ENCODE results near the gene RSPH10B.
A peak's percentile ranks its signal among the peaks of the same experiment; 100 is the strongest.
"Not testable (repeated sequence)": the region's sequence is repeated elsewhere in the genome, so short reads cannot be mapped to it uniquely, and the experiment has no call there.

RSPH10B gene

DNA sequence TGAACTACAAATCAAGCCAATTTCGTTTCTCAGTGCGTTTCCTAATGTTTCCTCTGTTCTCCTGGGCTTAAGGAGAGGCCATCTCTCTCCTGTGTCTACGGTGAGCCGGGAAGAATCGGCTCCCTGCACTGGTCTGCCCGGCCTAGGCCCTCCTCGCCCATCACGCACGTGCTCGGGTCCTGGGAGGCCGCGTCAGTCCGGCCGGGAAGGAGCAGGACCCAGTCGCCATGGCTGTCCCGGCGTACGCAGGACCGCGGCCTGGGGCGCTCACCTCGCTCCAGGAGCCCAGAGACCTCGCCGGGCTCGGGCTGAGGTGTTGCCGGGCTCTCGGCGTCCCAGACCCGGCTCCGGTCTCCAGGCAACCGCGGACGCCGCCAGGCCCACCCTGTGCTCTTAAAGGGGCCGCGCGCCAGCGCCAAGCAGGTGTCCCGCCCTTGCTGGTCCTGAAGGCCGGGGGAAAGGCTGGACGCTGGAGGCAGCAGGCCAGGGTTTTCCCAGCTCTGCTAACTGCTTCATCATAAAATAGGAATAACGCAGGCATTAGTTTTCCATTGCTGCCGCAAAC, at the start of gene RSPH10B:
Gene RSPH10B, minus strand, starts transcription at position 343 of the 565 bp plus-strand sequence. CDS start 3,573 bp downstream, outside the sequence.
- H3K27me3 ChIP-seq (ENCODE audit: insufficient read depth, low read length); H3K79me2 ChIP-seq (ENCODE audit: control insufficient read depth, insufficient read depth, low read length, unreplicated experiment); H3K4me1 ChIP-seq (ENCODE audit: control insufficient read depth, insufficient read depth, low read length, unreplicated experiment); H3K27ac ChIP-seq (ENCODE audit: low read depth, low read length); H3K36me3 ChIP-seq (ENCODE audit: insufficient read depth, low read length); H2AFZ ChIP-seq (ENCODE audit: low read length, unreplicated experiment); H3K4me3 ChIP-seq (ENCODE audit: low read depth, low read length): not testable (repeated sequence)

DNA sequence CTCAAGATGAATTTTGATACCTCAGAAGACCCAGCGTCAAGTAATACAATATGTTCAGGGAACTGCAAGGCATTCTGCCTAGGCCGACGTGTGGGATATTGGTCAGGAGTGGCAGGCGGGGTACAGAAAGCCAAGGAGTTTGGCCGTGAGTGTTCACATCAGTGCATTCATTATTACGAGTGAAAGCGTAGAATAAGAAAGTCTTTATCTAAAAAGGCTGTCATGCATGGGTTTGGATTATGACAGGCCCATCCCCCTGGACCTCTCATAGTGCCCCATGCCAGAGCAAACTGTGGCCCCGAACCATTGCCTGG, 46.1 kb upstream of the RSPH10B start:
- no peaks in the 10 kb centered on the region for H3K27me3 ChIP-seq (ENCODE audit: insufficient read depth, low read length)
- peaks cover 18% of the 10 kb centered on the region for H3K36me3 ChIP-seq (ENCODE audit: insufficient read depth, low read length)
- no peak overlapping the region for H2AFZ ChIP-seq (ENCODE audit: low read length, unreplicated experiment)
- peak overlapping the region; percentile 98 for H3K27ac ChIP-seq (ENCODE audit: low read depth, low read length)
- H3K4me3 ChIP-seq (ENCODE audit: low read depth, low read length): no peak overlapping the region
- peaks cover 31% of the 10 kb centered on the region for H3K79me2 ChIP-seq (ENCODE audit: control insufficient read depth, insufficient read depth, low read length, unreplicated experiment)
- H3K4me1 ChIP-seq (ENCODE audit: control insufficient read depth, insufficient read depth, low read length, unreplicated experiment): peaks cover 27% of the 10 kb centered on the region

DNA sequence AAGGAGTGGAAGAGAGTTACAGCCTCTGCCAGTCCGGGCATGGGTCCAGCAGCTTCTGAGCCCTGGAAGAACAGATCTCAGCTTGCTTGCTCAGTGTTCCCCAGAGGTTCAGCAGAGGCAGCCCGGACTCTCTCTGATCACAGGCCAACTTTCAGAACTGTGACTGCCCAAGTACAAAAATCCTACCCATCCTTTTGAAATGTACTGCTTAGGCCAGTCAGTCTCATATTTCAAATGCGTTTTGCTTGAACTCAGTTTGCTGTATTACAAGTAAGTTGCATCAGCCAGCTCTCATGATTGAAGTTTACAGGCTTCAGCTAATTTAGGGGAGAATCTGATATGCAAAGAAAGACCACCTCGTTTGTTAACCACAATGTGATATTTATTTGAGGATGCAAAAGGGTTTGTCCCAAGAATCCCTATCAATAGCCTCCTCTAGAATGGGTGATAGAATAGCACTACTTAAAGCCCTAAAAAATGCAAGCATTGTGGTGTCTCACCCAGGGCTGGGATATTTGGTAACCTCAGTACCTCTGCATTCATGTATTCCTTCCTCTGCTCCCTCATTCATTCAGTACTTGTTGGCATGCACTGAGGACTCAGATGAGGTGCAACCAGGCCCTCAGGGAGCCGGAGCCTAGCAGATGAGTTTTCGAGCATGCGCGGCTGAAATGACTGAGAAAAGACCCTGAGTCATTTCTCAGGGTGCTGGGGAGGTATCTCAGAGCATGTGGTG, 45.6 kb upstream of the RSPH10B start:
- H2AFZ ChIP-seq (ENCODE audit: low read length, unreplicated experiment): no peak overlapping the region
- H3K27me3 ChIP-seq (ENCODE audit: insufficient read depth, low read length): no peaks in the 10 kb centered on the region
- peak overlapping the region; percentile 27; the same call in 1 of the 2 replicates for H3K4me3 ChIP-seq (ENCODE audit: low read depth, low read length)
- H3K4me1 ChIP-seq (ENCODE audit: control insufficient read depth, insufficient read depth, low read length, unreplicated experiment): peaks cover 31% of the 10 kb centered on the region
- peak overlapping the region; percentile 98 for H3K27ac ChIP-seq (ENCODE audit: low read depth, low read length)
- H3K79me2 ChIP-seq (ENCODE audit: control insufficient read depth, insufficient read depth, low read length, unreplicated experiment): peaks cover 36% of the 10 kb centered on the region
- H3K36me3 ChIP-seq (ENCODE audit: insufficient read depth, low read length): peaks cover 22% of the 10 kb centered on the region

DNA sequence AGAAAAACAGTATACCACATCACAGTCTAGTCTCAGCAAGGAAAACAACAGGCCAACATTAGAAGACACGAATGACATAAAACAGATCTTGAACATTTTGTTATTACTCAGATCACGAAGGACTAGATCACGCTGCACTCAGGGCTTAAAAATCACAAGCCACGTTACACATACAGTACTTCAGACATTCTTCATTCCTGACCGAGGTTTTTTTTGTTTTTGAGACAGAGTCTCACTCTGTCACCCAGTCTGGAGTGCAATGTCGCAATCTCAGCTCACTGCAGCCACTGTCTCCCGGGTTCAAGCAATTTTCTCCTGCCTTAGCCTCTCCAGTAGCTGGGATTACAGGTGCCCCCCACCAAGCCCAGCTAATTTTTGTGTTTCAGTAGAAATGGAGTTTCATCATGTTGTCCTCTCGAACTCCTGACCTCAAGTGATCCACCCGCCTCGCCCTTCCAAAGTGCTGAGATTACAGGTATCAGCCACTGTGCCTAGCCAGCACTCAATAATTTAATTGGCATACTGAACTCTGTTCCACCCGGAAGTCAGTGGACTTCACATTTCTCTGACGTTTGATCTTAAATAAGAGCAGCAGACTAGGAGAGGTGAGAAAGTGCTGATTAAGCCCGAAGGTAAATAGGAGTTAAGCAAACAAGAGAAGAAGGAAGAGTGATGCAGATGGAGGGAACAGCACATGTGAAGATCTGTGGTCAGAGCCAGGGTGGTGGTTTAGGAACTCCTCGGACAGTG, 42.0 kb upstream of the RSPH10B start:
- H3K36me3 ChIP-seq (ENCODE audit: insufficient read depth, low read length): peaks cover 7% of the 10 kb centered on the region; the same call in 1 of the 2 replicates

DNA sequence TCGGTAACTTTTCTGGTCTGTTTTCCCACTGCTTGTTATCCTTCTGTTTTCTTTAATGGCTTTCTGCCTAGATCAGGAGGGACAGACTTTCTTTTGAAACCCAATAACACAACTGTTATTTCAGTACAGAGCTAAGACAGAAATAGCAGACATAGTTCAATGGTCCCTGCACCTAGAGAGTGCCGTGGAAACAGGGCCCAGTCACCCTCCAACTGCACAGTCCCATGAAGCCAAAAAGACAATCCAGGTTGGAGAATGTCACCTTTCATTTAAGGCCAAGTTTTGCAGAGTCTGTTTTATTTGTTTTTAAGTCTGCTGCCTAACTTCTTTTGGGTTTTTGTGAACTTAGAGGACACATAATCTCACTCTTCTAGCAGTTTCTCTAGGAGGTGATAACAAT, 41.1 kb upstream of the RSPH10B start:
- Histone ChIP-seq H2AFZ (ENCODE audit: low read length, unreplicated experiment) (no peak overlapping the region), H3K4me3 (ENCODE audit: low read depth, low read length) (no peak overlapping the region; the same call in 1 of the 2 replicates), H3K79me2 (ENCODE audit: control insufficient read depth, insufficient read depth, low read length, unreplicated experiment) (peaks cover 52% of the 10 kb centered on the region), H3K36me3 (ENCODE audit: insufficient read depth, low read length) (peaks cover 4% of the 10 kb centered on the region; the same call in 1 of the 2 replicates), H3K4me1 (ENCODE audit: control insufficient read depth, insufficient read depth, low read length, unreplicated experiment) (peaks cover 38% of the 10 kb centered on the region), H3K27me3 (ENCODE audit: insufficient read depth, low read length) (no peaks in the 10 kb centered on the region), H3K27ac (ENCODE audit: low read depth, low read length) (no peak overlapping the region)

More for the DNA sequence above, 42.0 kb upstream of the RSPH10B start:
- Histone ChIP-seq H3K27me3 (ENCODE audit: insufficient read depth, low read length) (no peaks in the 10 kb centered on the region), H3K79me2 (ENCODE audit: control insufficient read depth, insufficient read depth, low read length, unreplicated experiment) (peaks cover 51% of the 10 kb centered on the region), H3K27ac (ENCODE audit: low read depth, low read length) (no peak overlapping the region), H2AFZ (ENCODE audit: low read length, unreplicated experiment) (no peak overlapping the region), H3K4me1 (ENCODE audit: control insufficient read depth, insufficient read depth, low read length, unreplicated experiment) (peaks cover 41% of the 10 kb centered on the region), H3K4me3 (ENCODE audit: low read depth, low read length) (no peak overlapping the region)

DNA sequence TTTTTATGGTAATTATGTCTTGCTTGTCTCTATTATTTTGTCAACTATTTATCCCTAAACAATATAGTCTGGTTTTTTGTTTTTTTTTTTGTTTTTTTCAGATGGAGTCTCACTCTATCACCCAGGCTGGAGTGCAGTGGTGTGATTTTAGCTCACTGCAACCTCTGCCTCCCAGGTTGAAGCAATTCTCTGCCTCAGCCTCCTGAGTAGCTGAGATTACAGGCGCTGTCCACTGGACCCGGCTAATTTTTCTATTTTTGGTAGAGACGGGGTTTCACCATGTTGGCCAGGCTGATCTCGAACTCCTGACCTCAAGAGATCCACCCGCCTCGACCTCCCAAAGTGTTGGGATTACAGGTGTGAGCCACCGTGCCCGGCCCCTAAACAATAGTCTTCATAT, 39.9 kb upstream of the RSPH10B start:
- Histone ChIP-seq H3K79me2 (ENCODE audit: control insufficient read depth, insufficient read depth, low read length, unreplicated experiment) (peaks cover 48% of the 10 kb centered on the region), H3K4me3 (ENCODE audit: low read depth, low read length) (peak overlapping the region; percentile 94), H3K27ac (ENCODE audit: low read depth, low read length) (peak overlapping the region; percentile 29), H3K4me1 (ENCODE audit: control insufficient read depth, insufficient read depth, low read length, unreplicated experiment) (peaks cover 26% of the 10 kb centered on the region)
- not testable (repeated sequence) for H2AFZ ChIP-seq (ENCODE audit: low read length, unreplicated experiment); H3K27me3 ChIP-seq (ENCODE audit: insufficient read depth, low read length); H3K36me3 ChIP-seq (ENCODE audit: insufficient read depth, low read length)

DNA sequence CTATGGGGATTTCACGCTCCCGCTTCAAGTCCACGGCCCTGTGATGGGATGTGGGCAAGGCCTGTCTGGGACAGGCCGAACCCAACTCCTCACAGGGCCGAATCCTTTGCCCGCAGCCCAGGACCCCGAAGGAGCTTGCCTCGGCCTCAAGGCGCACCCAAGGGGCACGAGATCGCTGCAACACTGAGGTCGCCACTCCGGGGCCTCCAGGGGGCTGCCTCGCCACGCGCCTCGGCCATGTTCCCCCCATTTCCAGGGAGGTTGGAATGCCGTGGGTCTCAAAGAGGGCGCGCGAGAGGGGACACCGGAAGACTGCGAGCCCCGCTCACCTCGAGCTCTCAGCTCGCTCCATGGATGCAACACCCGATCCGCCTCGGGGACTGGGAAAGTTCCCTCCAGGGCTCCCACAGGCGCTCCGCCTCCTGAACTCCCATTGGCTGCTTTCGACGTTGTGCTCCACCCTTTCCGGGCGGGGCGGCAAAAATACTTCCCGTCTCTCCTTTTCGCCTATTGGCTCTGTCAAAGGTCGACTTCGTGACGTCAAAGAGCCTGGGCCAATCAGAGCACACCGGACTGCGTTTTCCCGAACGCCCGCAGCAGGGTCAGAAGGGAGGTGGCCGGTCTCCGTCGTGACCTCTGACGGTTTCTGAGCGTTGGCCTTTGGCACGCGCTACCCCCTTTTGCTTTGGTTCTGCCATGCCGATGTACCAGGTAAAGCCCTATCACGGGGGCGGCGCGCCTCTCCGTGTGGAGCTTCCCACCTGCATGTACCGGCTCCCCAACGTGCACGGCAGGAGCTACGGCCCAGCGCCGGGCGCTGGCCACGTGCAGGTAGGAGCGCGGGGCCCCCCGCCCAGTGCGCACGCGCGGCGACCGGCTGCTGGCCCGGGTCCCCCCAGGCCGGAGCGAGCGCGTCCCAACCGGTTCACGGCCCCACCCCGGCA, 38.5 kb upstream of the RSPH10B start, which contains the start of the genes AIMP2 and PMS2:
Gene AIMP2, plus strand, starts transcription at position 605 of the 944 bp plus-strand sequence. Its CDS starts 92 bp downstream, at position 697.
Gene PMS2, minus strand, starts transcription at position 382 of the 944 bp plus-strand sequence. Its CDS starts 30 bp downstream, at position 352.
- Histone ChIP-seq H3K79me2 (ENCODE audit: control insufficient read depth, insufficient read depth, low read length, unreplicated experiment) (peaks cover 45% of the 10 kb centered on the region), H3K27ac (ENCODE audit: low read depth, low read length) (peak within 1 kb of the TSS; percentile 81), H3K27me3 (ENCODE audit: insufficient read depth, low read length) (no peaks in the 10 kb centered on the region), H2AFZ (ENCODE audit: low read length, unreplicated experiment) (no peak within 1 kb of the TSS), H3K4me3 (ENCODE audit: low read depth, low read length) (peak within 1 kb of the TSS; percentile 94), H3K36me3 (ENCODE audit: insufficient read depth, low read length) (peaks cover 3% of the 10 kb centered on the region; the same call in 1 of the 2 replicates), H3K4me1 (ENCODE audit: control insufficient read depth, insufficient read depth, low read length, unreplicated experiment) (peaks cover 20% of the 10 kb centered on the region)

DNA sequence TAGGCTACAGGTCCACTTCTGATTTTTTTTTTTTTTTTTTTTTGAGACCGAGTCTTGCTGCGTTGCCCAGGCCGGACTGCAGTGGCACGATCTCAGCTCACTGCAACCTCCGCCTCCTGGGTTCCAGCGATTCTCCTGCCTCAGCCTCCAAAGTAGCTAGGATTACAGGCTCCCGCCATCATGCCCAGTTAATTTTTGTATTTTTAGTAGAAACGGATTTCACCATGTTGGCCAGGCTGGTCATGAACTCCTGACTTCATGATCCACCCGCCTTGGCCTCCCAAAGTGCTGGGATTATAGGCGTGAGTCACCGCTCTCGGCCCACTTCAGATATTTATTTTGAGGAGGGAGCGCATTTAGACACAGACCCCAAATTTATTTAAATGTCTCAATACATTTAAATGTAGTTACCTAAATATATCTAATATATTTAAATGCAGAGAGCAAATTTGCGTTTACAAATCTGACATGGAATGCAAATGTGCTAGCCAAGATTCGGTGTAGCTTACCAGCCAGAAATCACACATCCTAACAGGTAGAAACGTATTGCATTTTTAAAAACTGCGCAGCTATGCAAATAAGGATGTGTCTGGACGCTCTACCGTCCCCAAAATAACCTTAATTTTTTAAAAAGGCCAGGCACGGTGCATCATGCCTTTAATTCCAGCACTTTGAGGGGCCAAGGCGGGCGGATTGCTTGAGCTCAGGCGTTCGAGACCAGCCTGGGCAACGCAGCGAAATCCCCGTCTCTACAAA, 37.5 kb upstream of the RSPH10B start:
- not testable (repeated sequence) for H3K27me3 ChIP-seq (ENCODE audit: insufficient read depth, low read length); H3K36me3 ChIP-seq (ENCODE audit: insufficient read depth, low read length); H3K27ac ChIP-seq (ENCODE audit: low read depth, low read length); H2AFZ ChIP-seq (ENCODE audit: low read length, unreplicated experiment)
- Histone ChIP-seq H3K4me1 (ENCODE audit: control insufficient read depth, insufficient read depth, low read length, unreplicated experiment) (peaks cover 20% of the 10 kb centered on the region), H3K4me3 (ENCODE audit: low read depth, low read length) (peak overlapping the region; percentile 94), H3K79me2 (ENCODE audit: control insufficient read depth, insufficient read depth, low read length, unreplicated experiment) (peaks cover 36% of the 10 kb centered on the region)

DNA sequence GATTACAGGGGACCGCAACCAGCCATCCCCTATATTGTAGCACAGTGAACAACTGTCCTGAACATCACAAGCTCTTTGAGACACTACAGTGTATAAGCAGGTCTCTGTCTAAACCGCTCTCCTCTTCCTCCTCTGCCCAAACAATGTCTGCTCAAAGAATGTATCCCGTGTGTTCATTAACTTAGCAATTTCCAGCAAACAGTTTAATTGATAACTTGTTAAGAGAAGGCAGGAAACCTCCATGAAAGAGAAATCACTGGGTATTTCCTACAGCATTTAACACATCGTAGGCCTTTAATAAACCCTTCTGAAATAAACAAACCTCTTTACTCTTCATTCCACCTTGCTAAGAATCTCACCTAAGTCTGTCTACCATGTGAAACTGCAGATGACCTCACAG, 36.9 kb upstream of the RSPH10B start:
- Histone ChIP-seq H3K27ac (ENCODE audit: low read depth, low read length) (no peak overlapping the region), H3K36me3 (ENCODE audit: insufficient read depth, low read length) (peaks cover 10% of the 10 kb centered on the region), H3K27me3 (ENCODE audit: insufficient read depth, low read length) (no peaks in the 10 kb centered on the region), H3K4me1 (ENCODE audit: control insufficient read depth, insufficient read depth, low read length, unreplicated experiment) (peaks cover 15% of the 10 kb centered on the region), H3K4me3 (ENCODE audit: low read depth, low read length) (no peak overlapping the region; the same call in 1 of the 2 replicates), H2AFZ (ENCODE audit: low read length, unreplicated experiment) (no peak overlapping the region), H3K79me2 (ENCODE audit: control insufficient read depth, insufficient read depth, low read length, unreplicated experiment) (peaks cover 32% of the 10 kb centered on the region)

Data from ACC112 (cell line).